Measurements from ENCODE around the gene TOM1L2. TPM values are rescaled to one million over a fixed set of nuclear protein-coding genes. Genes with fewer than 3 reads are reported as not detected.

Gene TOM1L2
- total RNA-seq, 1 donor from 2014 or later = 88.6 TPM

- no peak for DNase-seq (ENCODE audit: extremely low spot score in 2 of 2)
Measured at GRCh38 chr17:17904166-17905035, 67.8 kb downstream of the TOM1L2 start.

GRCh38 chr17:17902877-17903276 is 69.3 kb downstream of the TOM1L2 start:
- no peak for DNase-seq (ENCODE audit: extremely low spot score in 2 of 2)
- no peaks in the 10 kb centered on the region for H3K9me3 ChIP-seq
- peaks cover 48% of the 10 kb centered on the region for H3K4me1 ChIP-seq
- no peak overlapping the region for H3K27ac ChIP-seq
- intact Hi-C loops (cut with DNase I) = no loop called here
- peaks cover 0 to 13% of the 10 kb centered on the region in 2 donors for H3K36me3 ChIP-seq
- TF ChIP-seq POLR2AphosphoS5 (IDR thresholded peaks at IDR 0.05; ENCODE audit: insufficient read depth in 1 of 2, low read depth in 1 of 2) = no peak
- TF ChIP-seq POLR2A (IDR thresholded peaks at IDR 0.05) = no peak
- TF ChIP-seq CTCF (IDR thresholded peaks at IDR 0.05) = no peak
- no peak overlapping the region for H3K4me3 ChIP-seq
- H3K27me3 ChIP-seq = no peaks in the 10 kb centered on the region

More at GRCh38 chr17:17904166-17905035, 67.8 kb downstream of the TOM1L2 start:
- Histone ChIP-seq H3K9me3 (no peaks in the 10 kb centered on the region), H3K27me3 (no peaks in the 10 kb centered on the region), H3K36me3 (peaks cover 0 to 7% of the 10 kb centered on the region in 2 donors), H3K27ac (no peak overlapping the region), H3K4me3 (no peak overlapping the region), H3K4me1 (peaks cover 45% of the 10 kb centered on the region)
- intact Hi-C loops (cut with DNase I) = no loop called here
- TF ChIP-seq POLR2A (IDR thresholded peaks at IDR 0.05) (no peak), CTCF (IDR thresholded peaks at IDR 0.05) (no peak), POLR2AphosphoS5 (IDR thresholded peaks at IDR 0.05; ENCODE audit: insufficient read depth in 1 of 2, low read depth in 1 of 2) (no peak)

- intact Hi-C loops (cut with DNase I) = no loop called here
- H3K9me3 ChIP-seq = no peaks in the 10 kb centered on the region
- no peak overlapping the region for H3K4me3 ChIP-seq
- H3K27me3 ChIP-seq = no peaks in the 10 kb centered on the region
- H3K4me1 ChIP-seq = peaks cover 48% of the 10 kb centered on the region
- TF ChIP-seq POLR2A (IDR thresholded peaks at IDR 0.05) = no peak
- TF ChIP-seq POLR2AphosphoS5 (IDR thresholded peaks at IDR 0.05; ENCODE audit: insufficient read depth in 1 of 2, low read depth in 1 of 2) = no peak
- TF ChIP-seq CTCF (IDR thresholded peaks at IDR 0.05) = no peak
- no peak for DNase-seq (ENCODE audit: extremely low spot score in 2 of 2)
- peaks cover 0 to 18% of the 10 kb centered on the region in 2 donors for H3K36me3 ChIP-seq
- H3K27ac ChIP-seq = no peak overlapping the region
Measured at GRCh38 chr17:17902376-17902775, 69.8 kb downstream of the TOM1L2 start.

- Histone ChIP-seq H3K4me3 (no peak overlapping the region), H3K27ac (peak overlapping the region; percentile 69), H3K27me3 (no peaks in the 10 kb centered on the region), H3K36me3 (peaks cover 0 to 22% of the 10 kb centered on the region in 2 donors), H3K4me1 (peaks cover 35% of the 10 kb centered on the region), H3K9me3 (no peaks in the 10 kb centered on the region)
- intact Hi-C loops (cut with DNase I) = no loop called here
- peak in 1 of 2 donors; percentile 96 for DNase-seq (ENCODE audit: extremely low spot score in 2 of 2)
- TF ChIP-seq POLR2A (IDR thresholded peaks at IDR 0.05) (no peak), CTCF (IDR thresholded peaks at IDR 0.05) (no peak), POLR2AphosphoS5 (IDR thresholded peaks at IDR 0.05; ENCODE audit: insufficient read depth in 1 of 2, low read depth in 1 of 2) (peak; percentile 79 to 85)
Measured at GRCh38 chr17:17900615-17901520, 71.3 kb downstream of the TOM1L2 start.
